ENCODE measurements around the gene SEC24B. TPM values are rescaled to one million over a fixed set of nuclear protein-coding genes. Genes with fewer than 3 reads are reported as not detected.
"Not testable (repeated sequence)": the region's sequence is repeated elsewhere in the genome, so short reads cannot be mapped to it uniquely, and the experiment has no call there.

Gene SEC24B
- total RNA-seq, 1 experiment from 2014 or later = 27.1 TPM

- Histone ChIP-seq H3K79me2 (ENCODE audit: insufficient read depth, low read length) (no peaks in the 10 kb centered on the region), H2AK5ac (ENCODE audit: insufficient read length, low read length) (no peak overlapping the region), H2BK120ac (ENCODE audit: low read depth, low read length, poor library complexity, severe bottlenecking) (no peak overlapping the region), H3K9me3 (ENCODE audit: control insufficient read depth, low read depth, low read length) (no peaks in the 10 kb centered on the region), H3K4me1 (ENCODE audit: insufficient read depth, low read length) (no peaks in the 10 kb centered on the region), H2BK12ac (ENCODE audit: insufficient read length, low read depth, low read length) (no peak overlapping the region), H3K18ac (ENCODE audit: insufficient read length, low read depth, low read length) (no peak overlapping the region), H3K4ac (ENCODE audit: low read depth, low read length) (no peak overlapping the region), H3K9ac (ENCODE audit: extremely low read depth, insufficient read length, low read length) (no peak overlapping the region), H2BK5ac (ENCODE audit: insufficient read length, low read length) (no peak overlapping the region), H3K27ac (ENCODE audit: insufficient read length, low read depth, low read length) (no peak overlapping the region), H3K27me3 (ENCODE audit: insufficient read depth, low read length) (no peaks in the 10 kb centered on the region), H4K5ac (ENCODE audit: insufficient read length, low read depth, low read length) (no peak overlapping the region), H3T11ph (ENCODE audit: low read length) (no peak overlapping the region), H2BK20ac (ENCODE audit: low read depth, low read length, poor library complexity, severe bottlenecking) (no peak overlapping the region), H3K56ac (ENCODE audit: insufficient read length, low read depth, low read length) (no peak overlapping the region), H3K23me2 (ENCODE audit: insufficient read length, low read depth, low read length, poor library complexity, severe bottlenecking) (no peaks in the 10 kb centered on the region), H3K79me1 (ENCODE audit: insufficient read depth, low read depth, low read length, poor library complexity, severe bottlenecking) (no peaks in the 10 kb centered on the region), H3K23ac (ENCODE audit: insufficient read length, low read depth, low read length) (no peak overlapping the region), H4K20me1 (ENCODE audit: control insufficient read depth, insufficient read depth, insufficient read length) (no peaks in the 10 kb centered on the region), H3K4me2 (ENCODE audit: insufficient read depth, insufficient read length, low read length) (no peak overlapping the region), H2AFZ (ENCODE audit: low read length) (no peak overlapping the region), H4K91ac (ENCODE audit: insufficient read length, low read depth, low read length) (no peak overlapping the region), H3K14ac (ENCODE audit: insufficient read depth, low read length) (no peak overlapping the region), H4K8ac (replicated peaks; ENCODE audit: insufficient read length, low read depth, low read length) (no peak overlapping the region), H2BK15ac (ENCODE audit: low read depth, low read length) (no peak overlapping the region)
- Mint-ChIP-seq H3K4me3 (no peak overlapping the region), H3K27ac (no peak overlapping the region; a peak in 2 of 7 replicates), H3K36me3 (ENCODE audit: insufficient read depth in 1 of 3, low read depth in 3 of 3) (peaks cover 6 to 13% (median 10%) of the 10 kb centered on the region in 3 experiments), H3K27me3 (ENCODE audit: low read depth) (no peaks in the 10 kb centered on the region), H3K9me3 (peaks cover 18 to 22% of the 10 kb centered on the region in 2 experiments), H3K4me1 (no peaks in the 10 kb centered on the region)
- DNase-seq = no peak
- no peak for TF ChIP-seq CTCF (conservative IDR thresholded peaks at IDR 0.05)
- WGBS (ENCODE audit: extremely low coverage, insufficient read length, low lambda C conversion rate) = no CpG with 5 or more reads among the region's 3 CpGs
These were observed 145.2 kb downstream of the SEC24B start for GRCh38 chr4:109578846-109579245.

- H2AK5ac ChIP-seq (ENCODE audit: insufficient read length, low read length); H3K56ac ChIP-seq (ENCODE audit: insufficient read length, low read depth, low read length); H3K79me2 ChIP-seq (ENCODE audit: insufficient read depth, low read length); H3K27ac Mint-ChIP-seq; H3K4me1 Mint-ChIP-seq; H2BK20ac ChIP-seq (ENCODE audit: low read depth, low read length, poor library complexity, severe bottlenecking); H4K91ac ChIP-seq (ENCODE audit: insufficient read length, low read depth, low read length); H2AFZ ChIP-seq (ENCODE audit: low read length); H3K4me2 ChIP-seq (ENCODE audit: insufficient read depth, insufficient read length, low read length); H3K27ac ChIP-seq (ENCODE audit: insufficient read length, low read depth, low read length); H3K4me1 ChIP-seq (ENCODE audit: insufficient read depth, low read length); H3T11ph ChIP-seq (ENCODE audit: low read length); H3K4me3 Mint-ChIP-seq; H3K79me1 ChIP-seq (ENCODE audit: insufficient read depth, low read depth, low read length, poor library complexity, severe bottlenecking); H3K14ac ChIP-seq (ENCODE audit: insufficient read depth, low read length); H2BK15ac ChIP-seq (ENCODE audit: low read depth, low read length); H3K9me3 ChIP-seq (ENCODE audit: control insufficient read depth, low read depth, low read length); H3K4ac ChIP-seq (ENCODE audit: low read depth, low read length); H2BK5ac ChIP-seq (ENCODE audit: insufficient read length, low read length); DNase-seq; H3K23me2 ChIP-seq (ENCODE audit: insufficient read length, low read depth, low read length, poor library complexity, severe bottlenecking); H3K27me3 Mint-ChIP-seq (ENCODE audit: low read depth); H4K20me1 ChIP-seq (ENCODE audit: control insufficient read depth, insufficient read depth, insufficient read length); H3K27me3 ChIP-seq (ENCODE audit: insufficient read depth, low read length); H2BK12ac ChIP-seq (ENCODE audit: insufficient read length, low read depth, low read length); H4K8ac ChIP-seq (replicated peaks; ENCODE audit: insufficient read length, low read depth, low read length); H3K9ac ChIP-seq (ENCODE audit: extremely low read depth, insufficient read length, low read length); H3K23ac ChIP-seq (ENCODE audit: insufficient read length, low read depth, low read length); H3K18ac ChIP-seq (ENCODE audit: insufficient read length, low read depth, low read length); H2BK120ac ChIP-seq (ENCODE audit: low read depth, low read length, poor library complexity, severe bottlenecking); H4K5ac ChIP-seq (ENCODE audit: insufficient read length, low read depth, low read length): not testable (repeated sequence)
- WGBS (ENCODE audit: extremely low coverage, insufficient read length, low lambda C conversion rate) = no CpG with 5 or more reads among the region's 5 CpGs
- Mint-ChIP-seq H3K36me3 (ENCODE audit: insufficient read depth in 1 of 3, low read depth in 3 of 3) (peaks cover 6 to 13% (median 10%) of the 10 kb centered on the region in 3 experiments), H3K9me3 (peaks cover 18 to 22% of the 10 kb centered on the region in 2 experiments)
These were observed 146.4 kb downstream of the SEC24B start for GRCh38 chr4:109579997-109580396.

Measured in H9 (cell line).